SKM-1 (cell line): ENCODE data around the gene EIF4G3.
"Not testable (repeated sequence)": the region's sequence is repeated elsewhere in the genome, so short reads cannot be mapped to it uniquely, and the experiment has no call there.

Experiments used
- DNase-seq: peaks from one replicate; lab custom pipeline; 2025; ENCODE audit not compliant: unreplicated experiment; lab: John Stamatoyannopoulos, UW

Gene EIF4G3

DNA sequence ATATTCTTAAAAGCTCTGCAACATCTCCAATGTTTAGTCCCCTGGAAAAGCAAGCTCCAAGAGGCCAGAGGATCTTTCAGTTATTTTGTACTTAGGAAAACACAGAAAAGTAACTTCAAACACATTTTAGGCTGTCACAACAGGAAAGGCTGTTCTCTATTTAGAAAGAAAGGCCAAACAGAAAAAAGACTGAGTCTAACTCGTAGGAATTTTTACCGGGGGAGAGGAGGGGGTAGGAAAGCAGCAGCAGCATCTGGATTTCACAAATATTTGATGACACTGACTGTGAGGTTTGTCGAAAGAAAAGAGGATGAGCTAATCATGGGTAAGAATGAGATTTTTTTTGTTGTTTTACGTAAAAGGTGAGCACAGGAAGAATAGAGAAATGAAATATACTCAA is 107.1 kb downstream of the EIF4G3 start:
- DNase-seq, result no peak

DNA sequence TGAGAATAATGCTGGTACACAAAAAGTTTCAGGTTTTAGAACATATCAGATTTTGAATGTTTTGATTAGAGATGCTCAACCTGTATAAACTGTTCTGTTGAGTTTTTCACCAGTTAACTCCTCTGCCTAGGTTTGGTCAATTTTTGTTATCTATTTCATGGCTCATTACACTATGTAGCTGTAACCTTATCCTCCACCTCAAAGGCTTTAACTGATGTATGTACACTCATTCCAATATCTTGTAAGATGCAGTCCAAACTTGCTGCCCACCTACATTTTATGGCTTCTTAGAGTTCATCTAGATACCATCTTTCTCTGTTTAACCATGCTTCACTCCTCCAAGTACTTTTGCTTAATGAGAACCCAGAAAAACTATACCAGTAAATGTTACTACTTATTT is 107.8 kb downstream of the EIF4G3 start:
- DNase-seq, result no peak

DNA sequence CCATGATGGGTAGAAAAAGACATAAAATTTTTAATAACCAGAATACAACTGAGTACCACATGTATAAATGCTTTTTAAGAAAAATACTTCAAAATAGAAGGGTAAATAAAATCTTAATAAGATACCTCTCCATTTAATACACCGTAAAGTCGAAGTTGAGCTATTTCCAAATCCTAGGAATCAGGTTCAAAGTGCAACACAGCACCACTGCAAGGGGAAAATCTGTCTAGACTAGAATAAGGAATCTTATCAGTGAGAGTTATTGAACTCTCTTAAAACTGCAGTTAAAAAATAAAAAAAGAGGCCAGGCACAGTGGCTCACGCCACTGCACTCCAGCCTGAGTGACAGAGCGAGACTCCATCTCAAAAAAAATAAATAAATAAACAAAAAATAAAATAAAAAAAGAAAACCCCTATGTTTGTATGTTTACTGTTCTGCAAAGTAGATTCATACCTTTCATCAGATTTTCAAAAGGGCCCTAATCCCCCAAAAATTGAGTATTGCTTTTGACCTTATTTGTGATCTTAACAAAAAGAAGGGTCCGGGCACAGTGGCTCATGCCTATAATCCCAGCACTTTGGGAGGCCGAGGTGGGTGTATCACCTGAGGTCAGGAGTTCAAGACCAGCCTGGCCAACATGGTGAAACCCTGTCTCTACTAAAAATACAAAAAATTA is 109.0 kb downstream of the EIF4G3 start:
- no peak for DNase-seq

DNA sequence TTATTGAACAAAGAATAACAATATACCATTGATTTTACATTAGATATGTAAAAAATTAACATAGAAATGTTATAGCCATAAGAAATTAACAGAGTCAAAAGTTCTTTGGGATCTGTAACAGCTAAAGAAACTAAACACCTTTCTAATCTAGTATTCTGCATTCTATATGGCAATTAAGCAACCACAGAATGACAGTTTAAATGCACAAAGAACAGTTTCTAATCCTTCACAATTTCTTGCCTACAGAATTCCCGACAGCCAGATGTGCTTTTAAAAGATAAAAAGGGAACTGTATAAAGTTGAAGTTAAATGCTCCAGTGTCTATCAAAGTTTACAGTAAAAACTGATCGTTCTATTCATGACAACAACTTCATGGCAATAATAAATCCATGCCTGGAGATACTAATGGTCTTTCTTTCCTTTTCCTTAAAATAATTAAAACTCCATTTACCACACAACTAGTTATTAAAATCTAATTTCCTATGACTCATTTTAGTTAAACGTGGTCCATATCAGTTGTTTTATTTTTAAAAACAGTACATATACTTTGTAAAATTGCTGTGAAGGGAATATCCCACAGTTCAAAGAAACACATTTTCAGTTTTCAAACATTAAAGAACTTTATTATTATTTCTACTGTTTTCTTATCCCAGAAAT is 110.2 kb downstream of the EIF4G3 start:
- no peak for DNase-seq

DNA sequence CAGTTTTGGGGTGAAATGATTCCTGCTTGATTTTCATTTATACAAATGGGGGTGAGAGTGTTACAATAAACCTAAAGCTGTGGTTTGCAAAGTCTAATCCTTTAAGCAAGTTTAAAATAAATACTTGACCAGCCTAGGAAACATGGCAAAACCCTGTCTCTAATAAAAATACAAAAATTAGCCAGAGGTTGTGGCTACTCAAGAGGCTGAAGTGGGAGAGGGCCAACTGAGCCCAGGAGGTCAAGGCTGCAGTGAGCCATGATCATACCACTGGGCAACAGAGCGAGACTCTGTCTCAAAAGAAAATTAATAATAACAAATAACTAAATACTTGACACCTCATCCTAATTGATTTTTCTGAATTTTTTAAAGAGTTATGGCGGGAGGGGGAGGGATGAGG is 110.8 kb downstream of the EIF4G3 start:
- no peak for DNase-seq

DNA sequence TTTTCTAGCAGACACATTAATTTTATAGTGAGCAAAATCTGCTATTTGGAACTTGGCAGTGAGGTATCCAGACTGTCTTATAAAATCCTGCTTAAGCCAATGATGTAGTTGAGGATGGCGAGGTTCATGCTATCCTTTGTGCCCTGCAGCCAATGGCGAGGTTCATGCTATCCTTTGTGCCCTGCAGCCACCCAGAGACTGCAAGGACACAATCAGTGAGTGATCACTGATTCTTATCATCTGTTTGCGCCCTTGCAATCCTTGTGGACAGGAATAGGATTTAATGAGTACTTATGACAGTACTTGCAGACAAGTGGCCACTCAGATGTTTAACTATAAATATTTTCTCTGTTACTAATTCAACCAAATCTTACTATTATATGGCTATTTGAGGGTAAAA is 112.6 kb downstream of the EIF4G3 start:
- DNase-seq, result no peak

DNA sequence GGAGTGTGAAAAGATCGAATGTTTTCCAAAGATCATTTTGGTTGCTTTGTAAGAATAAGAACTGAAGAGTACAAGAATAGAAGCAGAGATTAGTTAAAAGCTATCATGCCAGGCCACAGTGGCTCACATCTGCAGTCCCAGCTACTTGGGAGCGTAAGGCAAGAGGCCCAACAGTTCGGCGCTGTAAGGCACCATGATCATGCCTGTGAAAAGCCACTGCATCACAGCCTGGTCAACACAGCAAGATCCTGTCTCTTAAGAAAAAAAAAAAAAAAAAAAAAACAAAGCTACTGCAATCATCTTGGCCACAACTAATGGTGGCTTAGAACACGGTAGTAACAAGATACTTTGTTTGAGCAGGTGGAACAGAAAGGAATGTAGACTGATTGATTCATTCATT is 116.2 kb downstream of the EIF4G3 start:
- no peak for DNase-seq

DNA sequence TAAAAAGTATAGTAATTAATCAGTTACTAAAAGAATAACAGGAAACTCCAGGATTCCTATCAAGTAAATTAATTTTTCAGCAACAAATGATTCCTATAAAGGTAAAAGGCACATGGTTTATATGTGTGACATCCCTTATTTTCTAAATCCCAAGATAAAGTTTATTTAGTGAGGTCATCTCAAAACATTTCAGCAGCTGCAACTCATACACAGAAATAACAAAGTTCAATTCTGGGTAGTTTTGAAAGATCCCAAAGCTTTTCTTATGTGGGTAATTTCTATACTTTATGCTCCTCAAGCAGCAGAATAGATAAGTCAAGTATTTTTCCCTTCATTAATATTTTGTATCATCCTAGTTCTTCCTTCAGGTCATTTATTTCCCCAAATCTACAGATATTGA is 117.7 kb downstream of the EIF4G3 start:
- DNase-seq, result no peak

DNA sequence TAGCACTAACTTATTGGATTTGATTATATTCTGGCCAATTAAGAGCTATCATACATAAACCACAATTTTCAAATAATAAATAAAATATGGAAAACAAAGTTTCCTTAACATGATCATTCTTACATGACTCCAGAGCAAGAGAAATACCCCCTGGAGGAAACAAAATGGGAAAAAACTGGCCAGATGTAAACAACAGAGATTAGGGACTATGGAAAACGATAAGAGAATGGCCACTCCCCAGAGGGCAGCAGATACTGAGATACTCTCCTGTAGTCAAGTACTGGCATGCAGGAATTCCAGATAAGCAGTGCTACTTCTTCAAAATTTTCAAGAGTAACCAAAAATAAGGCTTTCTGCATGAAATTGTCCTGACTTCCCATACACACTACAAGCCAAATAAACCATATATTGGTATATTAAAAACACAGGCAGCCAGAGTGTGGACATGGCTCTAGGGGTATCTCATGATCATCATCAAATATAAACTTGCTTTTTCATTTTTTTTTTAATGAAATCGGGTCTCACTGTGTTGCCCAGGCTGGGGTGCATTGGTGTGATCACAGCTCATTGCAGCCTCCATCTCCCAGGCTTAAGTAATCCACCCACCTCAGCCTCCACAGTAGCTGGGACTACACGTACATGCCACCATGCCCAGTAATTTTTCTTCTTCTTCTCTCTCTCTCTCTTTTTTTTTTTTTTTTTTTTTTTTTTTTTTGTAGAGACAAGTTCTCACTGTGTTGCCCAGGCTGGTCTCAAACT is 118.5 kb downstream of the EIF4G3 start:
- DNase-seq, result no peak

DNA sequence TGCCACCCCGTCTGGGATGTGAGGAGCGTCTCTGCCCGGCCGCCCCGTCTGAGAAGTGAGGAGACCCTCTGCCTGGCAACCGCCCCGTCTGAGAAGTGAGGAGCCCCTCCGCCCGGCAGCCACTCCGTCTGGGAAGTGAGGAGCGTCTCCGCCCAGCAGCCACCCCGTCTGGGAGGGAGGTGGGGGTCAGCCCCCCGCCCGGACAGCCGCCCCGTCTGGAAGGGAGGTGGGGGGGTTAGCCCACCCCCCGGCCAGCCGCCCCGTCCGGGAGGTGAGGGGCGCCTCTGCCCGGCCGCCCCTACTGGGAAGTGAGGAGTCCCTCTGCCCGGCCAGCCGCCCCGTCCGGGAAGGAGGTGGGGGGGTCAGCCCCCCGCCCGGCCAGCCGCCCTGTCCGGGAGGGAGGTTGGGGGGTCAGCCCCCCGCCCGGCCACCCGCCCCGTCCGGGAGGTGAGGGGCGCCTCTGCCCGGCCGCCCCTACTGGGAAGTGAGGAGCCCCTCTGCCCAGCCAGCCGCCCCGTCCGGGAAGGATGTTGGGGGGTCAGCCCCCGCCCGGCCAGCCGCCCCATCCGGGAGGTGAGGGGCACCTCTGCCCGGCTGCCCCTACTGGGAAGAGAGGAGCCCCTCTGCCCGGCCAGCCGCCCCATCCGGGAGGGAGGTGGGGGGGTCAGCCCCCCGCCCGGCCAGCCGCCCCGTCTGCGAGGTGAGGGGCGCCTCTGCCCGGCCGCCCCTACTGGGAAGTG is 123.3 kb downstream of the EIF4G3 start:
- not testable (repeated sequence) for DNase-seq

DNA sequence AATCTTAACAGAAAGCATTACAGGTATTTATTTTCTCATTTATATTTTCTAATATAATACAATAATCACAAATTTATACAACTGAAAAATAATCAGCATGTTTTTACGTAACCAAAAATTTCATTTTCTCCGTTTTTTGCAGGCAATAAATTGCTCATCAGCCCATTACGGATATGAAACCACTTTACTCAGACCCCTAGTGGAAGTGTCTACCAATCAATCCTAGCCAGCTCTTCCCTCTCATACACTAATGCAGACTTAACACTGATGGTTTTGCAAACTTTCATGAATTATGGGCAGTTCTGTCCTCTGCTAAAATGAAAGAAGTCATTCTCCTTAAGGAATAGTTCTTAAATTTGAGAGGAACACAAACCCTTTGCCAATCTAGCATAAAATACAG is 124.7 kb downstream of the EIF4G3 start:
- no peak for DNase-seq

DNA sequence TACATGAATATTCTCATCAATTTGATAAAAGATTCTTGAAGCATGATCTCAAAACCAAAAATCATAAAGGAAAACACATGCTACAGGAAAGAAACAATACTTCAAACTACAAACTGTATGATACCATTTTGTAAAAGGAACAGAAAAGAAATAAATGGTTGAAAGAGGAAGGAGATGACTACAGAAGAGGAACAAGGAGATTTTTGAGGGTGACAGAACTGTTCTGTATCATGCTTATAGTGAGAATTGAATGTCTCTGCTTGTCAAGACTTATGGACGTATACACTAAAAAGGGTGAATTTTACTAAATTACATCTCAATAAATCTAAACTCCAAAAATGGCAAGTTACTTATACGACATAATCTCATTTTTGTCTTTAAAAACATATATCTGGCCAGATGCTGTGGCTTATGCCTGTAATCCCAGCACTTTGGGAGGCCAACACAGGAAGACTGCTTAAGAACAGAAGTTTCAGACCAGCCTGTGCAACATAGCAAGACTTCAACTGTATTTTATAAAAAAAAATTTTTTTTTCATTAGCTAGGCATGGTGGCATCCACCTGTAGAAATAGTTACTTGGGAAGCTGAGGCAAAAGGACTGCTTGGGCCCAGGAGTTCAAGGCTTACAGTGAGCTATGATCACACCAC is 125.4 kb downstream of the EIF4G3 start:
- no peak for DNase-seq

DNA sequence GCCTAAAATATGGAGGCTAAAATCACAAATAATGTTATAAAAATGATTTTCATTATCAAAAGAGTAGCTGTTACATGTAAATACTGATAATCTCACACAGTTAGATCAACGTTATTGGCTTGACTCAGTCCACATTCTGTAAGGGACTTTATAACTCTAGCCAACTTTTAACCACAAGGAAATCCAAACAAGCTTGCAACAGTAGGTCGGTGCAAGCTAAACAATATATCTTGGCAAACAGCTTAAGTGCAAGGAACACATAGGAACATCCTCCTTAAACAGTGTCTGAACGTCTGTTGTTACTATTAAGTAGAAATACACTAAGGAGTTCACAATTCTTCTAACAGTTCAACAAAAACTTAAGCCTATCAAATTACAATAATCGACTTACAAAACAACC is 126.7 kb downstream of the EIF4G3 start:
- no peak for DNase-seq

DNA sequence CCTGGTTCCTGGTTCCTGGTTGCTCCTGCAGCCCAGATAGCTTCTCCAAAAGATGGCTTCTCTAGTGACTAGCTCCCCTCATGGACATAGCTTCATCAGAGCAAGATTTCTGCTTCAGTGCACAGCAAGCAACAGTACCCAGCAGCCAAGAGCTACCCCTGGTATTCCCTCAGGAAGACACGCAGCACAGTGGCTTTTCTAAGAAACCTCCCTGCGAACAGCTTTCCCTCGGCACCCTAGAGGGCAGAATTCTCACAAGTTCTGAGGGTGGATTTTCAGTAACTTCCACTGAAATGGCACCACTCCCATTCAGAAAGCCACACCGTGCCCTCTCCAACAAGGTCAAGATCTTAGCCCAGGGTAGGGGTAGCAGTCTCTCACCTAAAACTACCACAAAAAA is 128.2 kb downstream of the EIF4G3 start:
- DNase-seq, result no peak

DNA sequence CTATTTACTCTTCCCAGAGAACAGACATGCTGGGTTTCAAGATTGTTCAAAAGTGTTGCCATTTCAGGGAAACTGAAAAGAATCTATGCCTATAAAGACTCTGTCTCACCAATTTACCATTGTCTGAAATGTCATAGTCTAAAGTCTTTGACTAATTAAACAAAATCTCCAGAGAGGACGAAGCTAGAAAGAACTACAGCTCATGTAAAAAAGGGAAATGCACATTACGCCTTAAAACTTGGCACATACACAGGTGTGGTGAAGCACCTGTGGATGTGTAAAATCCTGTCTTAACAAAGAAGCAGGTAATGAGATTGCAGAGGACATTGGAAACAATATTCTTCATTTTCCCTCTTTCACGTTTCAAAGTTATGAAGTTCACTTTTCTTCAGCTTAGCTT is 130.6 kb downstream of the EIF4G3 start:
- no peak for DNase-seq

DNA sequence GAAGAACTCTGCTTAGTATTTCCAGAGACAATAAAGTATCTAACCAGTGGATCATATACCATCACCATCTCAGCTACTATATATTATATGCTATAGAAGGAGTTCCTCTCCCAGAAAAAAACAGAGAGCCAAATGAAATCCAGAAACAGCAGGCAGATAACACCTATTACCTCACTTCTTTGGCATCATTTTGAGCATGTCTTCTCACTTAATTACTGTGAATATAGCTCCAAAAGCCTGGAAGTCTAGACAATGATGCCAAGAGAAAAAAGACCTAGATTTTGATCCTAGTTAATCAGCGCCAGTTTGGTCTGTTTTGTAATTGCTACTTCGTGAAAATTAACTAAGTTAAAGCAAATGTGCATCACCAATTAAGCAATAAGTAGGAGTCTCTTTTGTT is 131.3 kb downstream of the EIF4G3 start:
- no peak for DNase-seq

DNA sequence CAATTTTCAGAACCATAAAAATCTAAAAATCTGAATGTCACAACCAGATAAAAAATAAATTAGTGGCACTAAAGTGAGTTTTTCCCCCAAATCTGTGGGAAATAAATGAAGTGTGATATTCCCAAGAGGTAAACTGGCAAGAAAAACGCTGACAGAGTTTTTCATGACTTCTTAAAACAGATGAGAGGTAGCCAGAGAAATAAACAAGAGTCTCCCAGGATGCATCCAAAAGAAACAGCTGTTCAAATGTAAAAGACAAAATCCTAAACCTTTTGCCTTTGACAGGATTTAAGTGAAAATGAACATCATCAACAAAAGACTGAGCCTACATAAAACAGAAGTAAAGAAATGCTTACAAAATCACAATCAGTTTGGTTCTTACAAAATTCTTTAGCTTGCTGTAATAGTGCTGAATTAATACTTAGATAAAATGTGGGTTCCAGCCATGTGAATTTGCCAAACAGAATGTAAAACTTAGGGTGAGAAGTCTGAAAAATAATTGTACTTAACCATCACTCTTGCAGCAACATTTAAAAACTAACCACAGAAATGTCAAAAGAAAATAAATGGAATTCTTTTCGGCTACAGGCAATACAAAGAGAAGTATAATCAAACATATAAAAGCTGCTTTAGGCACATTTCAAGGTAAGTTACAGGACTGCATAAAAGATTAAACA is 133.6 kb downstream of the EIF4G3 start:
- DNase-seq, result no peak

DNA sequence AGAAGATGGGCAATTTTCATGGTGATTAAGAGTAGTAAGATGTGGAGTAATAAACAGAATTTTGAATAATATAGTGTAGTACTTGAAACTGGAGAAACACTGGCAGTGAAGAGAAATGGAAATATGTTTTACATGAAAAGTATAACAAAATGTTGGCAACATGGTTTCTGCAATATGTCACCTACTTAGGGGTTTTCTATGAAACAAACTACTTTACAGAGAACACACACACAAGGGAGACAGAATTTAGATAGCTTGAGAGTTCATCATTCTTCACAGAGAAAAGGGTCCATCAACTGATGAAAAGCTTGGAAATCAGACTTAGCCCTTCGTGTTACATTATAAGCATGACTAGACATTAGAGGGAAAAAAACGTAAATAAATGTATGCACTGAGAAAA is 135.2 kb downstream of the EIF4G3 start:
- no peak for DNase-seq

DNA sequence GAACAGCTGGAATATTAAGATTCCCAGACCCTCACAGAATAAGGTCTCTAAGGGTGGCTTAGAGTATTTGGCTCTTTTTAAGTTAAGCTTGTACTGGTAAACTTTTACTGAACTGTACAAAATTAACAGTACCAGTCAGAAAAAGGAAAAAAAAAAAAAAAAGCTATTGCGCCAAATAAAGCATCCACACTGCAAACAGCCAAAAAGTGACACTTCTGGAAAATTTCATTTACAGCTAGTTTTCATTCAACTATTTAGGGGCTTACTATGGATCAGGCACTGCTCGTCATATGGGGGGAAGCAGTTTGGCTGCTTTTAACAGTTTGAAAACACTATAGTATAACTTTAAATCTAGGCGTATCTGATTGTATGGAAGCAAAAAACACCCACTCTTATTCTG is 139.6 kb downstream of the EIF4G3 start:
- no peak for DNase-seq

DNA sequence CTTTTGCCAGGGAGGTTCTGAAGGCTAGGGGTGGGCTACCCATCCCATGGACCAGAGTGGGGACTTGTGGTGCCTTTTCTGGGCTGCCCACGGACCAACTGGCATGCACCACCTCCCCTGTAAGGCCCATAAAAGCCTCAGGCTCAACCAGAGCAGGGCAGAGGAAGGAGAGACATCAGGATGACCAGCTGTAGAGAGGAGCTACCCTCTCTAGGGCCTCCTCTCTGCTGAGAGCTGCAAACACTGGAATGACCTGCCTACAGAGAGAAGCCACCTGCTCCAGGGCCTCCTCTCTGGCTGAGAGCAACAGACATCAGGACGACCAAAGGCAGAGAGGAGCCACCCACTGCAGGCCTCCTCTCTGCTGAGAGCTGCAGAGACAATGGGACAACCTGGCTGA is 140.9 kb downstream of the EIF4G3 start:
- no peak for DNase-seq
